ENCODE results near the gene STARD13.

STARD13 gene

GRCh38 chr13:33285420-33286124 is at the start of gene STARD13:
Gene STARD13, minus strand, starts transcription at chr13:33285755. Its CDS starts 117 bp downstream, at chr13:33285638.
- no peak for DNase-seq

- no peak for DNase-seq
Observed at GRCh38 chr13:33334831-33335230, 49.3 kb upstream of the STARD13 start.

- DNase-seq: no peak
Observed at GRCh38 chr13:33331962-33332361, 46.4 kb upstream of the STARD13 start.

GRCh38 chr13:33330483-33330882 is 44.9 kb upstream of the STARD13 start:
- DNase-seq: no peak

- no peak for DNase-seq
Observed at GRCh38 chr13:33328701-33329100, 43.1 kb upstream of the STARD13 start.

GRCh38 chr13:33326723-33327122 is 41.2 kb upstream of the STARD13 start:
- no peak for DNase-seq

- no peak for DNase-seq
Observed at GRCh38 chr13:33326246-33326645, 40.7 kb upstream of the STARD13 start.

- DNase-seq: no peak
Observed at GRCh38 chr13:33323801-33324510, 38.4 kb upstream of the STARD13 start.

GRCh38 chr13:33322965-33323668 is 37.6 kb upstream of the STARD13 start:
- DNase-seq: no peak

GRCh38 chr13:33322543-33322809 is 36.9 kb upstream of the STARD13 start:
- DNase-seq: no peak

- DNase-seq: no peak
Observed at GRCh38 chr13:33321686-33322542, 36.4 kb upstream of the STARD13 start.

- no peak for DNase-seq
Observed at GRCh38 chr13:33319859-33320258, 34.3 kb upstream of the STARD13 start.

- no peak for DNase-seq
Observed at GRCh38 chr13:33318744-33319143, 33.2 kb upstream of the STARD13 start.

GRCh38 chr13:33318037-33318436 is 32.5 kb upstream of the STARD13 start:
- no peak for DNase-seq

GRCh38 chr13:33316890-33317289 is 31.3 kb upstream of the STARD13 start:
- DNase-seq: no peak

- DNase-seq: no peak
Observed at GRCh38 chr13:33313504-33313903, 27.9 kb upstream of the STARD13 start.

- DNase-seq: no peak
Observed at GRCh38 chr13:33312861-33313212, 27.3 kb upstream of the STARD13 start.

- DNase-seq: no peak
Observed at GRCh38 chr13:33312150-33312860, 26.8 kb upstream of the STARD13 start.

- no peak for DNase-seq
Observed at GRCh38 chr13:33311040-33311439, 25.5 kb upstream of the STARD13 start.

- DNase-seq: no peak
Observed at GRCh38 chr13:33310245-33311038, 24.9 kb upstream of the STARD13 start.

- DNase-seq: no peak
Observed at GRCh38 chr13:33308863-33309262, 23.3 kb upstream of the STARD13 start.

- DNase-seq: no peak
Observed at GRCh38 chr13:33307843-33308242, 22.3 kb upstream of the STARD13 start.

Data from NCI-H510A (cell line).